Upper lobe of left lung (tissue), 4 donors: ENCODE data around the gene ZFP36L2.

Source experiments
- EP300 ChIP-seq, 4 donors: sonication (generic); formaldehyde crosslinking; IDR thresholded peaks; one replicate each; pipeline ENCODE4 v1.5.1; 2017; ENCODE audit warnings: antibody characterized with exemption in 4 of 4, control low read depth in 2 of 4
- POLR2A ChIP-seq, 4 donors: fragments of 450-650 bp; IDR thresholded peaks; one replicate each; pipeline ENCODE4 v1.5.1; 2016 to 2017; ENCODE audit warnings: antibody characterized with exemption in 4 of 4, mild to moderate bottlenecking in 2 of 4
- POLR2AphosphoS5 ChIP-seq, 2 donors: sonication (generic); formaldehyde crosslinking; IDR thresholded peaks; one replicate each; pipeline ENCODE4 v1.5.1; 2017; ENCODE audit warnings: antibody characterized with exemption in 2 of 2
- TF ChIP-seq, protein P1 (sequence below), 6 experiments: fragments of 450-650 bp in 4 of 6; fragments of 200-600 bp in 2 of 6; sonication (generic) in 2 of 6; IDR thresholded peaks; one replicate each; pipeline ENCODE4 v1.5.1; 2016 to 2019; ENCODE audit warnings: antibody characterized with exemption in 6 of 6

DNA sequence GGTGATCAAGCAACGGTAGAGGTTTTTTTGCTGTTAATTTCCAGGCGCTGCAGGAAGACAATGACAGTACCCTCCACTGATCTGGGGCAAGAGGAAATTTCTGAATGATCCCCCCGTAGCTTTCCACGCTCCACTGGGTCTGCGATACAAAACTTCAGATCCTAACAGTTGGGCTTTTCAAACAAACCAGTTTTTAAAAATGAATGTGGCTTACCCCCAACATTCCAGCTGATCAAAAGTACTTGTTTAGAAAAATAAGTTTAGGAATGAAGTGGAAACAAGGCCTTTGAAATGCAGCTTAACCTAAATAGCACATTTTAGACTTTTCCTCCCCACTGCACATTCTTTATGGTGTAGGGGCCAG, 5.7 kb downstream of the ZFP36L2 start:
- TF ChIP-seq POLR2AphosphoS5 (IDR thresholded peaks at IDR 0.05) (no peak), EP300 (IDR thresholded peaks at IDR 0.05) (no peak), POLR2A (IDR thresholded peaks at IDR 0.05) (no peak)
- TF ChIP-seq, protein P1, sequence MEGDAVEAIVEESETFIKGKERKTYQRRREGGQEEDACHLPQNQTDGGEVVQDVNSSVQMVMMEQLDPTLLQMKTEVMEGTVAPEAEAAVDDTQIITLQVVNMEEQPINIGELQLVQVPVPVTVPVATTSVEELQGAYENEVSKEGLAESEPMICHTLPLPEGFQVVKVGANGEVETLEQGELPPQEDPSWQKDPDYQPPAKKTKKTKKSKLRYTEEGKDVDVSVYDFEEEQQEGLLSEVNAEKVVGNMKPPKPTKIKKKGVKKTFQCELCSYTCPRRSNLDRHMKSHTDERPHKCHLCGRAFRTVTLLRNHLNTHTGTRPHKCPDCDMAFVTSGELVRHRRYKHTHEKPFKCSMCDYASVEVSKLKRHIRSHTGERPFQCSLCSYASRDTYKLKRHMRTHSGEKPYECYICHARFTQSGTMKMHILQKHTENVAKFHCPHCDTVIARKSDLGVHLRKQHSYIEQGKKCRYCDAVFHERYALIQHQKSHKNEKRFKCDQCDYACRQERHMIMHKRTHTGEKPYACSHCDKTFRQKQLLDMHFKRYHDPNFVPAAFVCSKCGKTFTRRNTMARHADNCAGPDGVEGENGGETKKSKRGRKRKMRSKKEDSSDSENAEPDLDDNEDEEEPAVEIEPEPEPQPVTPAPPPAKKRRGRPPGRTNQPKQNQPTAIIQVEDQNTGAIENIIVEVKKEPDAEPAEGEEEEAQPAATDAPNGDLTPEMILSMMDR (IDR thresholded peaks at IDR 0.05): no peak
